Adrenal gland (tissue), 12 donors: ENCODE measurements around the gene CTSH. TPM values are rescaled to one million over a fixed set of nuclear protein-coding genes. Genes with fewer than 3 reads are reported as not detected.

Source experiments
- DNase-seq, 7 donors: peaks; one replicate each; pipeline ENCODE4 v3.0.0-alpha.2; 2019 to 2020
- H3K27ac ChIP-seq, 5 donors: fragments of 200-600 bp; sonication (generic) in 4 of 5; 1 replicate in 3 of 5; 2 replicates in 2 of 5; pipeline versions ENCODE4 v1.5.1 to v1.8.0; 2016 to 2020; ENCODE audit warnings: mild to moderate bottlenecking in 1 of 5
- H3K27me3 ChIP-seq: fragments of 200-600 bp; 2 replicates; pipeline ENCODE4 v1.8.0; 2021
- H3K36me3 ChIP-seq, 2 donors: fragments of 200-600 bp; replicated peaks in 1 of 2; 1 replicate in 1 of 2; 2 replicates in 1 of 2; pipeline versions ENCODE4 v1.5.1 to v1.8.0; 2018 to 2022
- H3K4me1 ChIP-seq, 2 donors: fragments of 200-600 bp; replicated peaks in 1 of 2; 1 replicate in 1 of 2; 2 replicates in 1 of 2; pipeline versions ENCODE4 v1.5.1 to v1.8.0; 2018 to 2021
- H3K4me3 ChIP-seq, 4 donors: fragments of 200-600 bp; sonication (generic) in 3 of 4; one replicate each; pipeline ENCODE4 v1.5.1; 2016 to 2018
- H3K9me3 ChIP-seq, 3 donors: fragments of 200-600 bp; sonication (generic) in 1 of 3; replicated peaks in 1 of 3; 1 replicate in 2 of 3; 2 replicates in 1 of 3; pipeline versions ENCODE4 v1.5.1 to v1.8.0; 2016 to 2021
- POLR2A ChIP-seq, 2 donors: fragments of 450-650 bp; IDR thresholded peaks; one replicate each; pipeline ENCODE4 v1.6.1; 2017; ENCODE audit warnings: antibody characterized with exemption in 2 of 2, mild to moderate bottlenecking in 2 of 2, moderate library complexity in 1 of 2
- WGBS, 4 donors: extraction: QIAGEN DNeasy Blood & Tissue Kit in 2 of 4; methylation state at CpG; one replicate each; pipeline versions ENCODE4 v1.1.5 to v1.1.7; 2013 to 2017; 5-methylcytosine and 5-hydroxymethylcytosine counted together
- intact Hi-C, 2 donors: fragments of 100-400 bp; cut with DNase I; formaldehyde crosslinking; loops; one replicate each; pipeline versions ENCODE4 v1.14.1 to v1.15.0; 2022 to 2023
- polyA plus RNA-seq, 3 donors: library from polyadenylated mRNA; stranded (reverse); fragments of 200-250 nt in 2 of 3; fragments of 350-450 nt in 1 of 3; fragmentation: Illumina TruSeq in 1 of 3; extraction: RNeasy Lipid Tissue Mini Kit (QIAGEN cat#74804) in 1 of 3; gene quantifications; one replicate each; pipeline ENCODE4 v1.2.3, GENCODE V29; 2013 to 2014
- total RNA-seq, 9 donors: library from RNA; depleted of rRNA in 4 of 9; stranded (reverse); fragments of >200 nt in 4 of 9; fragments of 120-200 nt in 1 of 9; fragmentation: NEBNext Ultra II Directional in 1 of 9; extraction: Animal tissue kit (Norgen Biotek cat#: 25700) in 1 of 9; gene quantifications; one replicate each; pipeline versions ENCODE4 v1.1.0 to v1.2.4, GENCODE V29; 2013 to 2023
- TF ChIP-seq, protein P1 (sequence below), 6 experiments: fragments of 450-650 bp in 4 of 6; fragments of 200-600 bp in 2 of 6; sonication (generic) in 1 of 6; IDR thresholded peaks; 1 replicate in 5 of 6; 2 replicates in 1 of 6; pipeline versions ENCODE4 v1.5.1 to v1.8.0; 2016 to 2021; ENCODE audit warnings: antibody characterized with exemption in 6 of 6, mild to moderate bottlenecking in 2 of 6, moderate library complexity in 1 of 6
- donor health status: healthy with polysubstance abuse.
- donor health status: Bipolar disorder and iron deficiency.
- donor health status: DM: yes; HTN: yes; CAD: no.
- donor health status: DM: no; HTN: no; CAD: no.
- donor health status: DM: no; HTN: no; CAD: no.
- donor health status: DM: yes; HTN: yes; CAD: no.

CTSH gene
- total and polyA plus RNA-seq, 12 donors: 24.2 to 303 (median 139) TPM

DNA sequence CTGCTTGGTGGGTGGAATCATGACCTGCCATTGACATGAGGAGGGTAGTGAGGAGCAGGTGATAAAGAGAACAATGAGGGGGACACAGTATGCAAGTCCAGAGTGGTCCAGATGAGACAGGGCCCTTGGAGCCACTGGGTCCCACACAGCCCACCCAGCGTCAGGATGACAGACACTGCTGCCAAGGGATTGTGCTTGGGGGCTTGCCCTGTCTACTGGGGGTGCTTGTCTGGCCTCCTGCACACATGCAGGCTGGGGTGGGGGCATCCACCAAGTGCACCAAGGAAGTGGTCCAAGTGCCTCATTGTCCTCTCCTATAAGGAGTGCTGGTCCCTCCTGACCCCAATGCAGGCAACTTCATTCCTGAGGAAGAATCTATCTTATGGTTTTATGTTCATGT is 39.2 kb upstream of the CTSH start:
- no peak overlapping the region for H3K27ac ChIP-seq
- TF ChIP-seq, protein P1, sequence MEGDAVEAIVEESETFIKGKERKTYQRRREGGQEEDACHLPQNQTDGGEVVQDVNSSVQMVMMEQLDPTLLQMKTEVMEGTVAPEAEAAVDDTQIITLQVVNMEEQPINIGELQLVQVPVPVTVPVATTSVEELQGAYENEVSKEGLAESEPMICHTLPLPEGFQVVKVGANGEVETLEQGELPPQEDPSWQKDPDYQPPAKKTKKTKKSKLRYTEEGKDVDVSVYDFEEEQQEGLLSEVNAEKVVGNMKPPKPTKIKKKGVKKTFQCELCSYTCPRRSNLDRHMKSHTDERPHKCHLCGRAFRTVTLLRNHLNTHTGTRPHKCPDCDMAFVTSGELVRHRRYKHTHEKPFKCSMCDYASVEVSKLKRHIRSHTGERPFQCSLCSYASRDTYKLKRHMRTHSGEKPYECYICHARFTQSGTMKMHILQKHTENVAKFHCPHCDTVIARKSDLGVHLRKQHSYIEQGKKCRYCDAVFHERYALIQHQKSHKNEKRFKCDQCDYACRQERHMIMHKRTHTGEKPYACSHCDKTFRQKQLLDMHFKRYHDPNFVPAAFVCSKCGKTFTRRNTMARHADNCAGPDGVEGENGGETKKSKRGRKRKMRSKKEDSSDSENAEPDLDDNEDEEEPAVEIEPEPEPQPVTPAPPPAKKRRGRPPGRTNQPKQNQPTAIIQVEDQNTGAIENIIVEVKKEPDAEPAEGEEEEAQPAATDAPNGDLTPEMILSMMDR (IDR thresholded peaks at IDR 0.05): no peak
- TF ChIP-seq POLR2A (IDR thresholded peaks at IDR 0.05): no peak
- 88 to 100% (median 96%) methylated on average over 1 of the region's 1 CpG; no CpG with 5 or more reads in 1 of the 4 donors for WGBS, 4 donors
- DNase-seq: no peak
- H3K4me3 ChIP-seq: no peak overlapping the region
- H3K4me1 ChIP-seq: peaks cover 5 to 12% of the 10 kb centered on the region in 2 donors
- intact Hi-C loops: loop anchor here in 1 of 2 donors (5.0 kb wide), 1 partner anchor 72 kb away; no protein-coding TSS in a partner anchor
- H3K36me3 ChIP-seq: no peaks in the 10 kb centered on the region
- H3K27me3 ChIP-seq: no peaks in the 10 kb centered on the region
- no peaks in the 10 kb centered on the region for H3K9me3 ChIP-seq

DNA sequence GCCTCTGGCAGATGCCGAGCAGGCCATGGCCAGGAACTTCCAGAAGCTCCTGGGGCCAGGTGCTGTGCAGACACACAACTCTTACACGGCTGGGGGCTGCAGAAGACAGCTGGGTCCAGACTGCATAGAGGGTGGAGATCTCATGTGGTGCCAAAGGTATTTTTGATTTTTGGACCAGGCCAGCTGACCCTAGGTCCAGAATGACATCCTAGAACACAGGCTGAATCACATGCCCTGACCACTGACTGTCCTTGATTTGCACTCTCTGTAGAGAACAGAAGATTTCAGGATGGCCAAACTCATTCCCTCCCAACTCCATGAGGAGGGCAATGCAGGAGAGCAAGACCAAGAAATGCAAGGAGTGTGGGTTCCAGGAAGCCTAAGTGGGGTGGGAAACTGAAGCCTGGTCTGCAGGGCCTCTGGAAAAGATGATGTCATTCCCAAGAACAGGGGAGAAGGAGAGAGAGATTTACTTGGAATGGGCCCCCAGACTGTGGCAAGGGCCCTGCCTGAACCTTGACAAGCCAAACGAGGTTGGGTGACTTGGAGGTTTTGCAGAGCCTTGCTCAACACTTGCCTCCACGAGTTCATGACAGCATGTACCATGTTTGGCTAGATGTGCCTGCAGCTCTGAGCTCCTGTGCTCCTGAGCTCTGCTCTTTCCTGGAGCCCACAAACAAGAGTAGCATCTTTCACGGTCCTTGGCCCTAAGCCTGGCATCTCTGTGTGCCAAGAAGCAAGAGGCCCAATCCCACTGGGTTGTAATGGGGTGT is 38.5 kb upstream of the CTSH start:
- H3K4me3 ChIP-seq: no peak overlapping the region
- 54 to 88% (median 72%) methylated on average over 2 to 5 of the region's 5 CpGs for WGBS, 4 donors
- peaks cover 5 to 12% of the 10 kb centered on the region in 2 donors for H3K4me1 ChIP-seq
- DNase-seq: peak in 1 of 7 donors; percentile 1
- H3K27ac ChIP-seq: no peak overlapping the region
- H3K27me3 ChIP-seq: no peaks in the 10 kb centered on the region
- intact Hi-C loops: loop anchor here in 1 of 2 donors (5.0 kb wide), 1 partner anchor 71 kb away; no protein-coding TSS in a partner anchor
- no peaks in the 10 kb centered on the region for H3K36me3 ChIP-seq
- H3K9me3 ChIP-seq: no peaks in the 10 kb centered on the region
- TF ChIP-seq, protein P1 (IDR thresholded peaks at IDR 0.05): no peak
- no peak for TF ChIP-seq POLR2A (IDR thresholded peaks at IDR 0.05)

DNA sequence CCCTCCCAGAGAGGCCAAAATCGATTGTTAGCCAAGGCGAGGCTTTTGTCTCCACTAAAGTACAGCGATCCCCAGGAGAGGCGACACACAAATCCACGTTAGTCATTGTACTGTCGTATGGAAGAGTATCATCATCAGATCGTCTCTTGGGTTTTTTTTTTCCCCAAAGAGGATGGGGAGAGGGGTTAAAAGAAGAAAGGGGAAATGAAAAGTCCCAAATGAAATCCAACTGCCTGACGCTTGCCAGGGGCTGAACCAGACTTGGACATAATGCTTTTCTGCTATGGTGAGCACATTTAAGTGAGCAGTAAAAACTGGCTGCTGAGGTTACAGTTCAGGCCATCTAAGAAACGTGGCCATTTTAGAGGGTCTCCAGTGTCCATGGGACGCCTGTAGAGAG is 37.9 kb upstream of the CTSH start:
- WGBS, 4 donors: 73 to 84% (median 79%) methylated on average over 10 of the region's 10 CpGs
- H3K9me3 ChIP-seq: no peaks in the 10 kb centered on the region
- H3K27me3 ChIP-seq: no peaks in the 10 kb centered on the region
- TF ChIP-seq POLR2A (IDR thresholded peaks at IDR 0.05): no peak
- TF ChIP-seq, protein P1 (IDR thresholded peaks at IDR 0.05): no peak
- H3K36me3 ChIP-seq: no peaks in the 10 kb centered on the region
- DNase-seq: no peak
- H3K4me3 ChIP-seq: no peak overlapping the region
- H3K27ac ChIP-seq: no peak overlapping the region
- peaks cover 5 to 6% of the 10 kb centered on the region in 2 donors for H3K4me1 ChIP-seq
- intact Hi-C loops: loop anchor here in 1 of 2 donors (5.0 kb wide), 1 partner anchor 70 kb away; no protein-coding TSS in a partner anchor

DNA sequence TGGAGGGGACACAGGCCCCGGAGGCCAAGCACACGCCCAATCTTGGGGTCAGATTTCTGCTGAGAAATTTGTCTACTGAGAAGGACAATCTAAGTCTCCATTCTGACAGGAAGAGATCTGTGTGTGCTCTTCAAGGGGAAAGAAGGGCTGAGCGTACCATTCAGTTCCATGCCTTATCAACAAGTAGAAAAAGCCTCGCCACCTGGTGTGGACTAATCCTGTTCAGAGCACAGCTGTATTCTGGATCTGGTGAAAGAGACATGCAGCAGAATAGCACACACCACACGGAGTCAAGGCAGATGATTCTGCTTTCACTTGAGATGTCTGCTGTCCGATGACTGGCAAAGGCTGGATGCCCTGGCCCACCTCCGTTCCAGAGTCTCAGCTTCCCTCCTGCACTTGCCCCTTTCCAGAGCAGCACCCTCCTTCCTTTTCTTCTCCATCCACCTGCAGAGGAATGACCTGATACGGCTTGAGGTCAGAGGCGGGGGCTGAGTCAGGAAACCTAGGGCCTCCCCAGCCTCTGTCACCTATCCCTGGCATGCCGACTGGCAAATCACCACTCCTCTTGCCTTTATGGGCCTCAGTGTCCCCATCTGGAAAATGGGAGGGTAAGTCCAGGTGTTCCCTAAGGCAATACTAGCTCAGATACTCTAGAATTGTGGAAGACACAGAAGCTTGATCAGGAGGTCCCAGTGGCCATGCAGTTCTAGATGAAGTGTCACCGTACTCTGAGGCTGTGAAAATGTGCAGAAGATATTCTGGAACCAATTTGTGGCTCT is 36.9 kb upstream of the CTSH start:
- no peak overlapping the region for H3K27ac ChIP-seq
- H3K4me1 ChIP-seq: peaks cover 5 to 6% of the 10 kb centered on the region in 2 donors
- TF ChIP-seq, protein P1 (IDR thresholded peaks at IDR 0.05): no peak
- no peak for TF ChIP-seq POLR2A (IDR thresholded peaks at IDR 0.05)
- no peak overlapping the region for H3K4me3 ChIP-seq
- intact Hi-C loops: loop anchor here in 1 of 2 donors (5.0 kb wide), 1 partner anchor 69 kb away; no protein-coding TSS in a partner anchor
- H3K27me3 ChIP-seq: no peaks in the 10 kb centered on the region
- WGBS, 4 donors: 84 to 93% (median 88%) methylated on average over 11 of the region's 11 CpGs
- H3K36me3 ChIP-seq: no peaks in the 10 kb centered on the region
- H3K9me3 ChIP-seq: no peaks in the 10 kb centered on the region
- DNase-seq: no peak
